NB4 (cell line): ENCODE measurements around the gene SMAD5.

Experiments
- CTCF ChIP-seq: IDR thresholded peaks from one replicate; pipeline ENCODE4 v1.5.1; 2012; ENCODE audit warnings: low read depth, low read length
- MAX ChIP-seq: IDR thresholded peaks from 2 replicates; pipeline ENCODE4 v1.6.1; 2011; ENCODE audit warnings: low read depth, low read length
- MYC ChIP-seq: IDR thresholded peaks from 2 replicates; pipeline ENCODE4 v1.6.1; 2011; ENCODE audit warnings: low read depth, low read length
- POLR2A ChIP-seq: IDR thresholded peaks from 2 replicates; pipeline ENCODE4 v1.6.1; 2011; ENCODE audit warnings: mild to moderate bottlenecking; ENCODE audit not compliant: insufficient read length; ENCODE audit errors: extremely low read depth

- TF ChIP-seq POLR2A (no peak), MYC (no peak), CTCF (no peak), MAX (no peak)
These were observed 58.3 kb downstream of the SMAD5 start for GRCh38 chr5:136190904-136191303.
